Loucy (cell line): Measurements from ENCODE around the gene SLC17A3.

Source experiments
- H2AFZ ChIP-seq: fragments of 200-600 bp; sonication (generic); 2 replicates; pipeline ENCODE4 v1.6.0; 2016; ENCODE audit warnings: antibody characterized with exemption, mild to moderate bottlenecking, low read length, moderate library complexity
- H3F3A ChIP-seq: fragments of 200-600 bp; 2 replicates; pipeline ENCODE4 v1.6.0; 2016; ENCODE audit warnings: antibody characterized with exemption, low read depth, mild to moderate bottlenecking
- H3K27me3 ChIP-seq: fragments of 200-600 bp; sonication (generic); 2 replicates; pipeline ENCODE4 v1.6.1; 2014; ENCODE audit warnings: low read length, mild to moderate bottlenecking; ENCODE audit not compliant: insufficient read depth, poor library complexity, severe bottlenecking
- H3K36me3 ChIP-seq: fragments of 200-600 bp; sonication (generic); 2 replicates; pipeline ENCODE4 v1.6.1; 2016; ENCODE audit warnings: low read length; ENCODE audit not compliant: insufficient read depth
- H3K4me1 ChIP-seq: fragments of 200-600 bp; sonication (generic); 2 replicates; pipeline ENCODE4 v1.5.1; 2014; ENCODE audit warnings: low read length, mild to moderate bottlenecking; ENCODE audit not compliant: insufficient read depth, poor library complexity, severe bottlenecking
- H3K4me2 ChIP-seq: fragments of 200-600 bp; sonication (generic); 2 replicates; pipeline ENCODE4 v1.6.0; 2014; ENCODE audit warnings: antibody characterized with exemption, low read length, low read depth, mild to moderate bottlenecking; ENCODE audit not compliant: poor library complexity, severe bottlenecking
- H3K4me3 ChIP-seq: fragments of 200-600 bp; sonication (generic); 2 replicates; pipeline ENCODE4 v1.5.1; 2014; ENCODE audit warnings: low read length, mild to moderate bottlenecking, mixed read lengths; ENCODE audit not compliant: poor library complexity, severe bottlenecking
- H3K79me2 ChIP-seq: fragments of 200-600 bp; sonication (generic); 2 replicates; pipeline ENCODE4 v1.6.1; 2014; ENCODE audit warnings: low read length; ENCODE audit not compliant: insufficient read depth
- H3K9ac ChIP-seq: fragments of 200-600 bp; sonication (generic); 2 replicates; pipeline ENCODE4 v1.6.0; 2014; ENCODE audit warnings: mild to moderate bottlenecking, low read depth, low read length, moderate library complexity; ENCODE audit not compliant: poor library complexity, severe bottlenecking
- H3K9me2 ChIP-seq: fragments of 200-600 bp; sonication (generic); replicated peaks from 2 replicates; pipeline ENCODE4 v1.6.1; 2016; ENCODE audit warnings: low read depth, low read length, mixed read lengths
- H3K9me3 ChIP-seq: fragments of 200-600 bp; sonication (generic); 2 replicates; pipeline ENCODE4 v1.6.1; 2014; ENCODE audit warnings: mild to moderate bottlenecking, antibody characterized with exemption, low read length, low read depth; ENCODE audit not compliant: insufficient read depth
- H4K20me1 ChIP-seq: fragments of 200-600 bp; sonication (generic); 2 replicates; pipeline ENCODE4 v1.6.0; 2014; ENCODE audit warnings: antibody characterized with exemption, low read length, mild to moderate bottlenecking; ENCODE audit not compliant: insufficient read depth, poor library complexity, severe bottlenecking
- EZH2phosphoT487 ChIP-seq: fragments of 200-600 bp; IDR thresholded peaks from 2 replicates; pipeline ENCODE4 v1.6.1; 2018; ENCODE audit warnings: antibody characterized with exemption, mild to moderate bottlenecking, moderate library complexity, borderline replicate concordance
- TF ChIP-seq, protein P1 (sequence below): fragments of 200-600 bp; sonication (generic); conservative IDR thresholded peaks from 2 replicates; pipeline ENCODE4 v1.5.1; 2014; ENCODE audit warnings: mild to moderate bottlenecking, antibody characterized with exemption, low read length

Gene SLC17A3

GRCh38 chr6:25874822-25875562 lies 949 bp upstream of the SLC17A3 start:
- H3K4me3 ChIP-seq = no peak overlapping the region
- H3K4me2 ChIP-seq = no peak overlapping the region
- no peaks in the 10 kb centered on the region for H3K27me3 ChIP-seq
- H2AFZ ChIP-seq = no peak overlapping the region
- H3K9me3 ChIP-seq = no peaks in the 10 kb centered on the region
- no peaks in the 10 kb centered on the region for H3K9me2 ChIP-seq
- no peaks in the 10 kb centered on the region for H3K79me2 ChIP-seq
- no peaks in the 10 kb centered on the region for H4K20me1 ChIP-seq
- no peaks in the 10 kb centered on the region for H3K36me3 ChIP-seq
- no peaks in the 10 kb centered on the region for H3K4me1 ChIP-seq
- TF ChIP-seq EZH2phosphoT487 = no peak
- TF ChIP-seq, protein P1, sequence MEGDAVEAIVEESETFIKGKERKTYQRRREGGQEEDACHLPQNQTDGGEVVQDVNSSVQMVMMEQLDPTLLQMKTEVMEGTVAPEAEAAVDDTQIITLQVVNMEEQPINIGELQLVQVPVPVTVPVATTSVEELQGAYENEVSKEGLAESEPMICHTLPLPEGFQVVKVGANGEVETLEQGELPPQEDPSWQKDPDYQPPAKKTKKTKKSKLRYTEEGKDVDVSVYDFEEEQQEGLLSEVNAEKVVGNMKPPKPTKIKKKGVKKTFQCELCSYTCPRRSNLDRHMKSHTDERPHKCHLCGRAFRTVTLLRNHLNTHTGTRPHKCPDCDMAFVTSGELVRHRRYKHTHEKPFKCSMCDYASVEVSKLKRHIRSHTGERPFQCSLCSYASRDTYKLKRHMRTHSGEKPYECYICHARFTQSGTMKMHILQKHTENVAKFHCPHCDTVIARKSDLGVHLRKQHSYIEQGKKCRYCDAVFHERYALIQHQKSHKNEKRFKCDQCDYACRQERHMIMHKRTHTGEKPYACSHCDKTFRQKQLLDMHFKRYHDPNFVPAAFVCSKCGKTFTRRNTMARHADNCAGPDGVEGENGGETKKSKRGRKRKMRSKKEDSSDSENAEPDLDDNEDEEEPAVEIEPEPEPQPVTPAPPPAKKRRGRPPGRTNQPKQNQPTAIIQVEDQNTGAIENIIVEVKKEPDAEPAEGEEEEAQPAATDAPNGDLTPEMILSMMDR = no peak
- no peak overlapping the region for H3K9ac ChIP-seq
- no peaks in the 10 kb centered on the region for H3F3A ChIP-seq

GRCh38 chr6:25872814-25873213 lies 1.2 kb downstream of the SLC17A3 start:
- Histone ChIP-seq H3K9me2 (no peaks in the 10 kb centered on the region), H2AFZ (no peak overlapping the region), H3F3A (no peaks in the 10 kb centered on the region), H3K36me3 (no peaks in the 10 kb centered on the region), H3K4me3 (no peak overlapping the region), H3K9ac (no peak overlapping the region), H3K4me1 (no peaks in the 10 kb centered on the region), H3K27me3 (no peaks in the 10 kb centered on the region), H4K20me1 (no peaks in the 10 kb centered on the region), H3K9me3 (no peaks in the 10 kb centered on the region), H3K4me2 (no peak overlapping the region), H3K79me2 (no peaks in the 10 kb centered on the region)
- no peak for TF ChIP-seq EZH2phosphoT487
- TF ChIP-seq, protein P1 = no peak

GRCh38 chr6:25869840-25870239 lies 4.2 kb downstream of the SLC17A3 start:
- H3K9me3 ChIP-seq = no peaks in the 10 kb centered on the region
- H3K79me2 ChIP-seq = no peaks in the 10 kb centered on the region
- no peaks in the 10 kb centered on the region for H3K9me2 ChIP-seq

More at GRCh38 chr6:25869840-25870239, 4.2 kb downstream of the SLC17A3 start:
- TF ChIP-seq, protein P1 = no peak
- TF ChIP-seq EZH2phosphoT487 = no peak
- H3K4me1 ChIP-seq = peaks cover 18% of the 10 kb centered on the region
- no peaks in the 10 kb centered on the region for H4K20me1 ChIP-seq
- no peak overlapping the region for H3K9ac ChIP-seq
- no peak overlapping the region for H3K4me3 ChIP-seq
- H3K4me2 ChIP-seq = no peak overlapping the region
- no peaks in the 10 kb centered on the region for H3F3A ChIP-seq
- H3K27me3 ChIP-seq = no peaks in the 10 kb centered on the region
- H2AFZ ChIP-seq = no peak overlapping the region
- H3K36me3 ChIP-seq = no peaks in the 10 kb centered on the region
